CD4-positive, alpha-beta T cell treated with Interleukin-12 subunit alpha and Interleukin-12 subunit beta, for 1 hour (primary cell): Measurements from ENCODE around the gene GAL3ST3.
"Not testable (repeated sequence)": the region's sequence is repeated elsewhere in the genome, so short reads cannot be mapped to it uniquely, and the experiment has no call there.

Experiments used
- DNase-seq: peaks from one replicate; pipeline ENCODE4 v3.0.0-alpha.2; 2020

The GAL3ST3 gene

DNA sequence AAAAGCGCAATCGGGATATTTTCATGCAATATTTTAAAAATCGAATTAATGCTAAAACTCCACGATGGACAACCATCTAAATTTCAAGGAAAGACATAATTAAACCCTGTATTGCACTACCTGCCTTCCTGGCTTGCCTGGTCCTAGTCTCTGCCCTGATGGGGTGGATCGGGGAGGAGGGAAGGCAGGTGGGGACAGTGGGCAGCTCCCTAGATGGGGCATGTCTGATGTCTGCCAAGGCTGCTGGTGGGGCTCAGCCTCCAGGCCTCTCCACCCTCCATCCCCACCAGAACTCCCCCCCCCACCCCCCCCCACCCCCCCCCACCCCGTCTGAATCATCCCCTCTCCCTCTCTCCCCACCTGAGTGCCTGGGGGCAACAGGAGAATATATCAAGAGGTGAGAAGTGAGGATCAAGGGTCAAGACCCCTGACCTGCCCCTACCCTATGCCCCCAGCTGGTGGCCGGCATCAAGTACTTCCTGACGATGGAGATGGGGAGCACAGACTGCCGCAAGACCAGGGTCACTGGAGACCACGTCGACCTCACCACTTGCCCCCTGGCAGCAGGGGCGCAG, 36.5 kb downstream of the GAL3ST3 start:
- DNase-seq = no peak

DNA sequence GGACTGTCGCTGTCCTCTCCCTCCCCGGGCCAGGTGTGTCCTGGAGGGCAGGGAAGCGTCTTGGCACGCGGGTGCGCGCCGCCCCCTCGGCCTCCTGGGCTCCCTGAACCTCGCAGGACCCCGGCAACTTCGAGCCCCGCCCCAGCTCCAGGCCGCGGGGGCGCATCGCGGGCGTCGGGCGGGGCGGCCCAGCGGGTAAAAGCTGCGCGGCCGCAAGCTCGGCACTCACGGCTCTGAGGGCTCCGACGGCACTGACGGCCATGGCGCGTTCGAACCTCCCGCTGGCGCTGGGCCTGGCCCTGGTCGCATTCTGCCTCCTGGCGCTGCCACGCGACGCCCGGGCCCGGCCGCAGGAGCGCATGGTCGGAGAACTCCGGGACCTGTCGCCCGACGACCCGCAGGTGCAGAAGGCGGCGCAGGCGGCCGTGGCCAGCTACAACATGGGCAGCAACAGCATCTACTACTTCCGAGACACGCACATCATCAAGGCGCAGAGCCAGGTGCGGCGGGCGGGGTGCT, 37.1 kb downstream of the GAL3ST3 start, which contains the start of gene CST6:
Gene CST6, plus strand, starts transcription at position 224 of the 519 bp plus-strand sequence. Its CDS starts 37 bp downstream, at position 261.
- no peak for DNase-seq

DNA sequence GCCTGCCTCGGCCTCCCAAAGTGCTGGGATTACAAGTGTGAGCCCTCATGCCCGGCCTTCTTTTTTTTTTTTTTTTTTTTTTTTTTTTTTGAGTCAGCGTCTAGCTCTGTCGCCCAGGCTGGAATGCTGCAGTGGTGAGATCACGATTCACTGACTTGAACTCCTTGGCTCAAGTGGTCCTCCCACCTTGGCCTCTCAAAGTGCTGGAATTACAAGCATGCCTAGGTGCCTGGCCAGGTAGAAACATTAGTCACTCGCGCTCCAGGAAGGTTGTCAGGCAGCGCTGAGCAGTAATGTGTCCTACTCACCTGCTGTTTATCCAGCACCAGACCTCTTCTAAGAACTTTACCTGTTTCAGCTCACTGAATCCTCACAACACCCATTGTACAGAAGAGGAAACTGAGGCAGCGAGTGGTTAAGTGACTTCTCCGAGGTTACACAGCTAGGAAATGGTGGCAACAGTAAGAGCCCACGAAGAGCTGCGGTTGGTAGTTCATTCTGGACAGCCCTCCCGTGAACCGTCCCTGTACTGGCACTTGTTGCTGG, 37.6 kb downstream of the GAL3ST3 start:
- DNase-seq = no peak

DNA sequence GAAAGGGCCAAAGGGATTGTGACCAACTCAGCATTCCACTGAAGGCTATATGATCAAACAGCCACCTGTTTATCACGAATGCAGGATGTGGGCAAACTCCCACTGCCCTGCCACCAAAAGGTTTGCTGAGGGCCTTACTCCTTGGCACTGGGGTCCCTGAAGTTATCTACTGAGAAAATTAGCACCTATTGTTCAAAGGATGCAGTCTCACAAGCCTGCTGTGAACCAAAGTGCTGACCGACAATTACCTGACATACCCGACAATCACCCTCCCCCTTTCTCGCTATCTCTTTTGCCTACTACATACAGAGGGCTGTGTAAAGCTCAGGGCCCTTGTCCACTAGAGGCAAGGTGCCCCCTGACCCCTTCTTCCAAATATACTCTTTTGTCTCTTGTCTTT, 38.9 kb downstream of the GAL3ST3 start:
- DNase-seq = not testable (repeated sequence)

DNA sequence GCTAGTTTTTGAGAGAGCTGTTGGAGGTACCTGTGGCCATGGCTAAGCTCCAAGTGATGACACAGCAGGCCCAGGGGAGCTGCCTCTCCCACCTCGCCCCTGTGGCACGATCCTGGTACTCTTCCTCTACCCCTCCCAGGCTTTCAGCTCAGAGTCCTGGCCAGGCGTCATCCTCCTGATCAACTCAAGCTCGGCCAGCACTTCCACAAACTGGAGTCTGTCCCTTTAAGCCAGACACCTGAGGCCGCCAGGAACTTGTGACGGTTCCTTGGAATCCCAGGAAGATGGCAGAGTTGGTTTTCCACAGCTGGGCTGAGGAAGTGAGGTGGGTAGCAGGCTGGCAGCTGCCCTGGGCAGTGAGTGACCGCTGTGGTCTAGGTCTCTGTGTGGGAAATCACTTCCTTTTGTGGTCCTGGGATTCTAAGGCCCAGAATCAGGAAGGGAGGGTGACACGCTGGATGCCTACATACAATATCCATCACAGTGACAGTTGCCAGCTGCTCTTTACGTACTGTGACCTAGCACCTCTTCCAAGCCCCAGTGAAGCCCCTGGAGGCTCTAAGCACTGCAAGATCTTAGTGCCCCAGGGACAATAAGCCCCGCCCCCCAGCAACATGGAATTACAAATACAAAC, 40.4 kb downstream of the GAL3ST3 start:
- DNase-seq = no peak

DNA sequence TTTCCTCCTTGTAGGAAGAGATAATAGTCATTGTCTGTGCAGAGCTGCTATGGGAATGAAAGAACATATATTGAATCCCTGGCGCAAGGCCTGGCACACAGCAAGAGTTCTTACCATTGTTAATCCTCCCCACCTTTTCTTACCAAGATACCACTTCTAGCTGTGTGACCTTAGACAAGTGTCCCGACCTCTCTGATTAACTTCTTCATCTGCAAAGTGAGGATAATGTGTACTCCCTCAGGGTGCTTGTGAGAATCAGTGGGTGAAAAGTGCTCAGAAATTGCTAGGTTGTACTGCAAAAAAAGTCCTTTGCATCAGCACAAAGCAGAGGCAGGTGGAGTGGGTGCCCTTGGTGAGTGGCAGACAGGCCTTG, 40.9 kb downstream of the GAL3ST3 start:
- DNase-seq = no peak

DNA sequence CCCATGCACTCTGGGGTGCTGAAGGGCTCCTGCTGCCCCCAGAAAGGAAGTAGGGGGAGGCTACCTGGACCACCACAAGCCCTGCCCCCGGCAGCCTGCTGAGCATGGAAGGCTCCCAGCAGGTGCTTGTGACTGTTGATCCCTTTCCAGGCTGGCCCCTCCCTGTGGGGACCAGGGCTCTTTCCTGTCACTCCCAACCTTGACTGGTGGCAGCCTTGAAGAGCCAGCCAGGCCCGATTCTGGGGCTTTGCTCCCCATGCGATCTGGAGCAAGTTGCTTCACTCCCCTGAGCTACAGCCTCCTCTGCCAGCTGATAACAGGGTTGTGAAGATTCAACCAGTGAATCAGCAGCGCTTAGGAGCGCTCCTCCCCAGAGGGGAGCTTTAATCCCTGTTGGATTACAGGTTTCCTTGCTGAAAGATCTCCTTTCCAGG, 41.7 kb downstream of the GAL3ST3 start:
- no peak for DNase-seq

DNA sequence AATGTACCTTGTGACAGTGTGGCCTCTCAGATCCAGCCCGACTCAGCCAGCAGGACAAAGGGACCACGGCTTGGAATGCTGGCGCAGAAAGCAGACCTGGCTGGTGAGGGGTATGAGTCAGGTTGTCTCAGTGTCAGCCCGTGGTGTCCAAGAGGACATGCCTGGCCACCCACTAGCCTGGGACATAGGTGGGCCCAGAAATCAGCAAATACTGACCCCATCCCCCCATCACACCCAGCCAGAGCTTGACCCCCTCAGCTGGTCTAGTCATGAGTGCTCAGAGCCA, 42.1 kb downstream of the GAL3ST3 start:
- DNase-seq = no peak

DNA sequence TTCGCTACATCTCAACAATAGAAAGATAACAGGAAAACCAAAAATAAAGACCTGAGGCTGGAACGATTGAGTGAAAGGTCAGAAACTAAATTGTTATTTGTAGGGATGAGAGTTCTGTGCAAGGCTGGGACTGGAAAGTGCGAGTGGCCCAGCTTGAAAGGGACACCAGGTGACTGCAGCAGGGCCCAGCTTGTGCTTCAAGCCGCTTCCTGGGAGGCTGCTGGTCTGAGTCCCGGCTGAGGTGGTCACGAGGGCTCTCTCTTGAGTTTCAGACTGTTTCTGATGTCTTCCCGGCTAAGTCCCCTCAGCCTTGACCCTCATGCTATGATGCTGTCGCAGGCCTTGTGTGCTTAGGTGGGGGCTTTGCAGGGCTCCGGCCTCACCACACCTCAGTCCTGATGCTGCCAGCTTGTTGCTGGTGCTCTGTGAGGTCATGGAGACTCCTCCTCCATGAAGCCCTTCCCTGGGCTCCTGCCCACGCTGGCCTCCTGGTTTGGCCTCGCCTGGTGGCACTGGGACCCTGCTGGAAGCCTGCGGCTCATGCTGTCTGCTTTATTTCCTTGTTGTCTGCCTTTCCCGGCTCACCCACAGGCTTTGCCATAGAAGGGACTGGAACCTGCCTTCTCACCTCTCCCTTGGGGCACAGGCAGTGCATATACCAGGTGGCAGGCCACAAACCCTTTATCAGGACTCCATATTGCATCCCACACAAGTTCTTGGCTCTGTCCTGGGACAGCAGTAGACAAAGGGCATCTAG, 42.6 kb downstream of the GAL3ST3 start:
- DNase-seq = no peak

DNA sequence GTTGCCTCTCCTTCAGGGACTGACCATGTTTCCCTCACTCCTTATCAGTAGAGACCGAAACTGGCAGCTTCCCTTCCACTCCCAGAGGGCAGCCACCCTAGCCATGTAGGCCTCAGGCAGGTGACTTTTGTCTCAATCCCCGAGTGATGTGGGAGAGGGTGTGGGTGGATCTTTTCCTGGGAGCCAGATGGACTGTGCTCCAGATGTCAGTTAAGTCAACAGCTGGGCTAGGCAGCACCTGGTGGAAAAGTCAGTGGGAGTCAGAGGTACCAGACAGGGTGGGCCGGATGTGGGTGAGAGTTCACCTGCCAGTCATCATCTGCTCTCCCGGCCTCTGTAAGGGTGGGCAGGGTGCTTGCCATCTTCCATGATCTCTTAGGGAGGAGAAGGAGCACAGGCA, 44.8 kb downstream of the GAL3ST3 start:
- DNase-seq = no peak

DNA sequence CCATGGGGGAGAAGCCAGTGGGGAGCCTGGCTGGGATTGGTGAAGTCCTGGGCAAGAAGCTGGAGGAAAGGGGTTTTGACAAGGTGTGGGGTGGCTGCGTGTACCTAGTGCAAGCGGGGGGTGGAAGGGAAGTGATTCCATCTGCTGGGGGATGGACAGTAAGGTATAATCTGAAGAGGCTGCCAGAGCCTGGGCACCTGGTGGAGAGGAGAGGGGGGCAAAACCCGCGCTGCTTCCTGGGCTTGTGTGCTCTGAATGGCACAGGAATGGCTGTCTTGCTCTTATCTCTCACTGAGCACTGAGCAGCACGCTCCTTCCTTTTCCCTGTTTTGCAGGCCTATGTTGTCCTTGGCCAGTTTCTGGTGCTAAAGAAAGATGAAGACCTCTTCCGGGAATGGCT, 45.7 kb downstream of the GAL3ST3 start:
- DNase-seq = no peak

DNA sequence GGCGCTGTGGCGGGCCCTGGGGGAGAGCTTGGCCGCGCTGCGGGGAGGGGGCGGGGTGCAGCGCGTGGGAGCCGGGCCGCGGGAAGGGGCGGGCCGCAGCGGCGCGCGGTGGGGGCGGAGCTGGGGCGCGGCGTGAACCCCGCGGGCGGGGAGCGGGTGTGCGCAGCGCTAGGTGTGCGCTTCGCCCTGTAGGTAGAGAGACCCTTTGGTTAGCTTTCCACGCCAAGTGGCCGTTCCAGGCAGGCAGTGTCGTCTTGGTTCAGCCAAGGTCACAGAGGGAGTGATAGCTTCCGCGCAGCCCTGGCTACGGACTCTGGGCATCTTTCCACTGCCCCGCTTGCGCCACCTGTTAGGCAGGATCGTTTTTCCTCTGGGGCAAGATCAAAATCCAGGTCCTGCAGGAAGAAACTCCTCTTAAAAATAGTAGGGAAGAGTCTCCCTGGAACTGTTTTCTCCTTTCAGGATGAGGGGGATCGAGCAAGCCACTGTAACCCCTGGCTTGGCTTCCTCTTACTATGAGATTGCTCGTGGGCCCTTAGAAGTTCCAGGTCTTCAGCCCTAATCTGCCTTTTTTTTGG, 46.2 kb downstream of the GAL3ST3 start:
- no peak for DNase-seq

DNA sequence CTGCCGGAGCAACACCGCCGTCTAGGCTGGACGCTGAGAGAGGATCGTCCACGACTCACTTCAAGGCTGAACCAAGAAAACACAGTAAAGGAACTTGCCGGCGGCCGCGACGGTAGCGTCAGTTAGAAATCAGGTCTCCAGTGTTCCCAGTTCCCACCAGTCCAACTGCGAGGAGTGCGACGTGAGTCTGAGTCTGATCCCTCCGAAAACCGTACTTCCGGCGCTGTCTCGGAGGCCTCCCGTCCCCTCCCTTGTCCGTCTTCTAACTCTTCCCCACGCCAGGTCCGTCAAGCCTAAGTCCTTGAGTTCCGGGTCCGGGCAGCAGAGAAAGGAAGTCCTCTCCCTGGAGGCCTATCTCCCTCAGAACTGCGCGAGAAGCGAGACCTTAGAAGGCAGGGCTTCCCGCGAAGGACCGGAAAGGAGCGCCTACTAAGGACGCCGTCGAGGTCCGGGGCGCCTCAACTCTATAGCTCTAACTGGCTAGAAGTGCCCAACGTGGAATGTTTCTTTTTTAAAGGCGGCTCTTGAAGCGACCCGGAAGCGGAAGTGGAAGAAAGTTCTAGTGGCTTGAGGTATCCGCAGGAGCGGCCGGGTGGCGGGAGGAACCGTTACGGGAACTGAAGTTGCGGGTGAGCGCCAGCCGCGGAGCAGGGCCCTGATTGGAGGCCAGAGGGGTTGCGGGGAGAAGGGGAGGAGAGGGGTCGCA, 46.9 kb downstream of the GAL3ST3 start, which contains the start of the genes BANF1 and EIF1AD:
Gene BANF1, plus strand, starts transcription at position 562 of the 706 bp plus-strand sequence. CDS start 748 bp downstream, outside the sequence.
Gene EIF1AD, minus strand, starts transcription at position 216 of the 706 bp plus-strand sequence. CDS start 1,768 bp downstream, outside the sequence.
- DNase-seq = peak; percentile 95

DNA sequence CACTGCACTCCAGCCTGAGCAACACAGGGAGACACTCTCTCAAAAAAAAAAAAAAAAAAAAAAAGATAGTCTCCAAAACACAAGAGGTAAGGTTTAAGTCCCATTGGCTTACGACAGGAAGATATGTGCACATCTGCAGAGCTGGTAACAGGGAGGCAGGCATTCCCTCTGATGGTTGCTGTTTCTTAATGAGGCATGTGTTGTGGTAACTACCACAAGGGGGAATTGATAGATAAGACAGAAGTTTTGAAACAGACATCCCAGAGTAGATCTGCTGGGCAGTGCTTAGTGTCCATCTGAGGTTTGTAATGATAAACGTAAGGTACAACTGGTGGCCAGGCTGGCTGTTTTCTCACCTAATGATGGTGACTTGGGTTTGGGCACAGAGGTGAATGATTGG, 51.7 kb downstream of the GAL3ST3 start:
- DNase-seq = no peak

DNA sequence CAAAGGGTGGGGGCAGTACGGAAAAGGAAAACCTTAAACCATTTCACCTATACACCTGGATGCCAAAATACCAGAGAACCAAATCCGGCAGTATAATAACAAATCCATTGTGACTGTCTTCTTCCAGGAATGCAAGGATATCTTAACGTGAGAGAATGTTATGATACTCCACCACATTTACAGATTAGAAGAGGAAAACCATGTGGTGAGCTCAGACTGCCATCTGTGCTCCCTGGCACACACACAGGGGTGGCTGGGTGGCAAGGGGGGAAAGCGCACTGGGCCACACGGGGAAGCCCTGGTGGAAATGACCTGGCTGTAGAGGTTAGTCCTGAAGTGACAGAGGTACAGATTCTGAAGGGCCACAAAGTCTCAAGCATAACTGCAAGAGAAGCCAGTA, 56.9 kb downstream of the GAL3ST3 start:
- DNase-seq = no peak
